NK-92 treated with Interleukin-12 subunit alpha and Interleukin-12 subunit beta, amount 100 ng/mL, for 24 hours (cell line): ENCODE results near the gene TMEM238.

Source experiments
- DNase-seq: peaks from one replicate; lab custom pipeline; 2025; lab: John Stamatoyannopoulos, UW

Gene TMEM238

GRCh38 chr19:55377356-55378131, 6.5 kb downstream of the TMEM238 start:
- DNase-seq, result no peak

GRCh38 chr19:55376241-55376933, 7.7 kb downstream of the TMEM238 start, which contains the start of gene TMEM190:
Gene TMEM190 (plus strand): TSS chr19:55376826. CDS start chr19:55376854, 28 bp downstream.
- DNase-seq, result no peak

- DNase-seq, result no peak
Observed at GRCh38 chr19:55373993-55374757, 9.9 kb downstream of the TMEM238 start.

DNA sequence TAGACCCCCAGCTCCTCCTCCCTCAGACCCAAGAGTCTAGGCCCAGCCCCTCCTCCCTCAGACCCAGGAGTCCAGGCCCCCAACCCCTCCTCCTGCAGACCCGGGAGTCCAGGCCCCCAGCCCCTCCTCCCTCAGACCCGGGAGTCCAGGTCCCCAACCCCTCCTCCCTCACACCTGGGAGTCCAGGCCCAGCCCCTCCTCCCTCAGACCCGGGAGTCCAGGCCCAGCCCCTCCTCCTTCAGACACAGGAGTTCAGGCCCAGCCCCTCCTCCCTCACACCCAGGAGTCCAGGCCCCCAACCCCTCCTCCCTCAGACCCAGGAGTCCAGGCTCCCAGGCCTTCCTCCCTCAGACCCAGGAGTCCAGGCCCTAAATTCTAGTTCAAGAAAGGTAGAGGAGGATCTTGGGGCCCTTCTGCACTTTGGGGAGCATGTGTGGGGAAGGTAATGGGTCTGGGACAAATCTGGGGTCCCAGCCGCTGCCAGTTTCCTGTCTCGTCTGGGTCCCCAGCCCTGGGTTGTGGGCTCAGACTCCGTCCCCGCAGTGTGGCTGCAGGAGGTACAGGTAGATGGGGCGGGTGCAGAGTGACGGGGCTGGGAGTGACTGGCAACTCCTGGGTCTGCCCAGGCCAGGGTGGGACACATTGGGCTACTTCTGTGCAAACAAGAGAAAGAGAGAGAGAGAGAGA, 10.6 kb downstream of the TMEM238 start:
- DNase-seq, result no peak

- DNase-seq, result no peak
Observed at GRCh38 chr19:55372316-55373081, 11.6 kb downstream of the TMEM238 start.

GRCh38 chr19:55370305-55370988, 13.6 kb downstream of the TMEM238 start, which contains the start of gene IL11:
Gene IL11 (minus strand): TSS chr19:55370463. CDS start chr19:55370310, 153 bp downstream.
- DNase-seq, result no peak

- DNase-seq, result no peak
Observed at GRCh38 chr19:55369653-55370304, 14.3 kb downstream of the TMEM238 start.

- DNase-seq, result no peak
Observed at GRCh38 chr19:55368701-55369563, 15.2 kb downstream of the TMEM238 start.

- DNase-seq, result no peak
Observed at GRCh38 chr19:55368106-55368505, 16.0 kb downstream of the TMEM238 start.

DNA sequence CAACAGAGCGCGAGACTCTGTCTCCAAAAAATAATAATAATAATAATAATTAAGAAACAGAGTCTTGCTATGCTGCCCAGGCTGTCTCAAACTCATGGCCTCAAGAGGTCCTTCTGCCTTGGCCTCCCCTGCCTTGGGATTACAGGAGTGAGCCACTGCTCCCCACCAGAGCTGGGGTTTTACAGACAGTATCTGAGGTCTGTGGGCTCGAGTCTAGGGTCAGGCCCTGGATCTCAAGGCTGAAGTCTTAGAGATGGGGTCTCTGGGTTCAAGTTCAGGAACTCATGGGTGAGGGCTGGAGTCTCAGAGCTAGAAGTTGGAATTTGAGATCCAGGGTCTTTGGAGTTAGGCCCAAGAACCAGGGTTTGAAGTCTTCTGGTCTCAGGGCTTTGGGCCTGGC, 17.3 kb downstream of the TMEM238 start:
- DNase-seq, result no peak

GRCh38 chr19:55365964-55366363, 18.1 kb downstream of the TMEM238 start:
- DNase-seq, result no peak

GRCh38 chr19:55365245-55365644, 18.8 kb downstream of the TMEM238 start:
- DNase-seq, result no peak

DNA sequence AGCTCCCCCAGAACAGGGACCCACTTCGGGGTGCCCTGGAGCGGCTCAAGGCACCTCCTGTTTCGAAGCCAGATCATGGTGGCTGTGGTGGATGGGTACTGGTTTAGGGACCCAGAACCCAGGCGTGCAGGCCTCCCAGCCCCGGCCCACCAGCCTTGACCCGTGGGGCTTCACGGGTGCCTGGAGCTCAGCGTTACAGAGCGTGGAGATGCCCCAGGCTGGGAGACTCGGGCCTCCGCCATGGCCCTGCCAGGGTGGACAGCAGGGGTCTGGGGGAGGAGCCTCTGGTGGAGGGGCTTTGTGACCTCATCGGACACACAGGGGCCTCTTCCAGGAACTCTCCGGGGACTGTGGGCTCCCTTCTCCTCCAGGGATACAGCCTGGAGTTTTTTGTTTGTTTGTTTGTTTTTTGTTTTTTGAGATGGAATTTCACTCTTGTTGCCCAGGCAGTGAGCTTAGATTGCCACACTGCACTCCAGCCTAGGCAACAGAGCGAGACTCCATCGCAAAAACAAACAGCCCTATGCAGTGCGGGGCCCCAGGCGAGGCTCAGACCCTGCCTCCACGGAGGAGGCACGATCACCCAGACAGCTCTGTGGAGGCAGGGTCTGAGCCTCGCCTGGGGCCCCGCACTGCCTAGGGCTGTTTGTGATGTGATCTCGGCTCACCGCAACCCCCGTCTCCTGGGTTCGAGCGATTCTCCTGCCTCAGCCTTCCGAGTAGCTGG, 20.9 kb downstream of the TMEM238 start, which contains the start of gene GARIN5B:
GARIN5B (minus strand) TSS at position 271 of the 727 bp plus-strand sequence; CDS start at position 77, 194 bp downstream.
- no peak for DNase-seq

GRCh38 chr19:55362174-55362989, 21.7 kb downstream of the TMEM238 start:
- DNase-seq, result no peak

DNA sequence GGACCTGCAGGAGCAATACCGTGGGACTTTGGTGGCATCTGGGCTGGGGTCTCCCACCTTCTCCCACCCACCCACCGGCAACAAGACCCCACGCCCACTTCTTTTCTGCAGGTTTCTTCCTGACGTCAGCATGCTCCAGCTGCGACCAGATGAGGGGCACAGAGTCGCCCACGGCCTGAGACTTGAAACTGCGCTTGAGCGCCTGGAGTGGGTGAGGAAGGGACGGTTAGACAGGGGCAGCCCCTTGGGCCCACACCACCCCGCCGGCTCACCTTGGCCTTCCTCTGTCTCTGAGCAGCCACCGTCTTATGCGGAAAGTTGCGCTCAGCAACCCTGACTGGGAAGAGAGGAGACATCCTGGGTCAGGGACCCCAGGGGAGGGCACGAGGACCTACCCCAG, 23.2 kb downstream of the TMEM238 start:
- no peak for DNase-seq

DNA sequence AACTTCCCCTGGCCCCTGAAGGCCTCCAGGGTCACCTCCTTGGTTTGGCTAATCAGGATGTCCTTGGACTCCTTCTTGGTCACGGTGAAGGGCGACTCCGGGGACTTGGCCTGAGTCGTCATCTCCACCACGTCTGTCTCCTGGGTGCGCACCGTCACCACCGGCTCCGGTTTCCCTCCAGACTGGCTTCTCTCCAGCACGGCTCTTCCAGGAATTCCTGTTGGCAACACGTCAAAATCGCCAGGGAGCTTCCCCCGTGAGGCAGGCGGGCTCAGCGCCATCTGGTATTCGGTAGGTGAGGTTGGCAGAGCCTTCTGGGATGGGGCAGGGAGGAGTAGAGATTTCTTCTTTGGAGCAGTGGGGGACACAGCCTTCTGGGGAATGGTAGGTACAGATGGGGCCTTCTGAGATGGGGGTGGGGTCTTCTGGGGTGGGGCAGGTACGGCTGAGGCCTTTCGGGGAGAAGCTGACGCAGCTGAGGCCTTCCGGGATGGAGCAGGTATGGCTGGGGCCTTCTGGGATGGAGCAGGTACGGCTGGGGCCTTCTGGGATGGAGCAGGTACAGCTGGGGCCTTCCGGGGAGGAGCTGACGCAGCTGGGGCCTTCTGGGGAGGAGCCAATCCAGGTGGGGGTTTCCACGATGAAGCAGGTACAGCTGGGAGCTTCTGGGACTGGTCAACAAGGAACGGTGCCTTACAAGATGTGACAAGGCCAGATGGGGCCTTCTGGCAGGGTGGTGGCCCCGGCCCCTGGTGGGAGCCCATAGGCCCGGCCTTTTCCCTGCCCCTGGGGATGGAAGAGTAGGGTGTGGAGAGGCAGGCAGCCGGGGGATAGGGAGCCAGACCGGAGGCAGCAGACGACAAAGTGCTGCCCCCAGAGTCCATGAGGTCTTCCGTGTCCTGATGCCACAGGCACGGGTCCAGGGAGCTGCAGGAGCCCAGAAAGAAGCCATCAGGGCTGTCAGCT, 24.9 kb downstream of the TMEM238 start:
- DNase-seq, result no peak
